ENCODE data around the gene FOXQ1.

DNA sequence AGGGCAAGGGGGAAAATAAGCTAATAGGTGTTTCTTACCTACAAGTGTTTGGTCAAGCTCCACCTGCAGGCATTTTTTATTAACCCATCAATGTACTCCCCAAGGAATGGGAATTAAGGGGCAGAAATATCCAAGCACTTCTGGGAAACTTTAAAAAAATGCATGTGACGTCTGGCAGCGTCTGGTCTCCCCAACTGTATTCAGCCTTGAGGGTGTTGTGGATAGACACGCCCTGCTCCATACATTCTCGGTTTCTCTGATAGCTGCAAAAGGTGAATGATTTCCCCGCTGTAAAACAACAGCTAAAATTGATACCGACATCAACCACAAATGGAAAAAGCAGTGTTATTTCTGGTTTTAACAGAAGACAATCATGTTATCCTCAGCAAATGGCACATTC lies 2.5 kb upstream of the FOXQ1 start:
- TF ChIP-seq, protein P1, sequence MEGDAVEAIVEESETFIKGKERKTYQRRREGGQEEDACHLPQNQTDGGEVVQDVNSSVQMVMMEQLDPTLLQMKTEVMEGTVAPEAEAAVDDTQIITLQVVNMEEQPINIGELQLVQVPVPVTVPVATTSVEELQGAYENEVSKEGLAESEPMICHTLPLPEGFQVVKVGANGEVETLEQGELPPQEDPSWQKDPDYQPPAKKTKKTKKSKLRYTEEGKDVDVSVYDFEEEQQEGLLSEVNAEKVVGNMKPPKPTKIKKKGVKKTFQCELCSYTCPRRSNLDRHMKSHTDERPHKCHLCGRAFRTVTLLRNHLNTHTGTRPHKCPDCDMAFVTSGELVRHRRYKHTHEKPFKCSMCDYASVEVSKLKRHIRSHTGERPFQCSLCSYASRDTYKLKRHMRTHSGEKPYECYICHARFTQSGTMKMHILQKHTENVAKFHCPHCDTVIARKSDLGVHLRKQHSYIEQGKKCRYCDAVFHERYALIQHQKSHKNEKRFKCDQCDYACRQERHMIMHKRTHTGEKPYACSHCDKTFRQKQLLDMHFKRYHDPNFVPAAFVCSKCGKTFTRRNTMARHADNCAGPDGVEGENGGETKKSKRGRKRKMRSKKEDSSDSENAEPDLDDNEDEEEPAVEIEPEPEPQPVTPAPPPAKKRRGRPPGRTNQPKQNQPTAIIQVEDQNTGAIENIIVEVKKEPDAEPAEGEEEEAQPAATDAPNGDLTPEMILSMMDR (IDR thresholded peaks at IDR 0.05): no peak
- no peak for TF ChIP-seq TEAD4 (IDR thresholded peaks at IDR 0.05; ENCODE audit: borderline replicate concordance, insufficient read depth)
- TF ChIP-seq FOXJ3 (CRISPR knock-in tag; IDR thresholded peaks at IDR 0.05): no peak
- no peak for TF ChIP-seq RCOR1 (IDR thresholded peaks at IDR 0.05; ENCODE audit: low read length)
- TF ChIP-seq RAD21 (IDR thresholded peaks at IDR 0.05; ENCODE audit: low read length): no peak
- no peak for TF ChIP-seq RFX5 (IDR thresholded peaks at IDR 0.05; ENCODE audit: low read length)
- TF ChIP-seq, protein P2, sequence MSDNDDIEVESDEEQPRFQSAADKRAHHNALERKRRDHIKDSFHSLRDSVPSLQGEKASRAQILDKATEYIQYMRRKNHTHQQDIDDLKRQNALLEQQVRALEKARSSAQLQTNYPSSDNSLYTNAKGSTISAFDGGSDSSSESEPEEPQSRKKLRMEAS (IDR thresholded peaks at IDR 0.05; ENCODE audit: low read depth): no peak
- no peak for TF ChIP-seq EP300 (IDR thresholded peaks at IDR 0.05; ENCODE audit: borderline replicate concordance in 1 of 2, low read depth in 1 of 2, low read length in 1 of 2)

Data from SK-N-SH (cell line).